ENCODE data around the gene PDE9A.

Gene PDE9A

GRCh38 chr21:42657676-42658319 is 4.4 kb downstream of the PDE9A start:
- WGBS (ENCODE audit: insufficient coverage, insufficient read length): no CpG with 5 or more reads among the region's 28 CpGs
- H3K4me1 ChIP-seq (ENCODE audit: control insufficient read depth, insufficient read depth, low read length): peaks cover 14% of the 10 kb centered on the region

DNA sequence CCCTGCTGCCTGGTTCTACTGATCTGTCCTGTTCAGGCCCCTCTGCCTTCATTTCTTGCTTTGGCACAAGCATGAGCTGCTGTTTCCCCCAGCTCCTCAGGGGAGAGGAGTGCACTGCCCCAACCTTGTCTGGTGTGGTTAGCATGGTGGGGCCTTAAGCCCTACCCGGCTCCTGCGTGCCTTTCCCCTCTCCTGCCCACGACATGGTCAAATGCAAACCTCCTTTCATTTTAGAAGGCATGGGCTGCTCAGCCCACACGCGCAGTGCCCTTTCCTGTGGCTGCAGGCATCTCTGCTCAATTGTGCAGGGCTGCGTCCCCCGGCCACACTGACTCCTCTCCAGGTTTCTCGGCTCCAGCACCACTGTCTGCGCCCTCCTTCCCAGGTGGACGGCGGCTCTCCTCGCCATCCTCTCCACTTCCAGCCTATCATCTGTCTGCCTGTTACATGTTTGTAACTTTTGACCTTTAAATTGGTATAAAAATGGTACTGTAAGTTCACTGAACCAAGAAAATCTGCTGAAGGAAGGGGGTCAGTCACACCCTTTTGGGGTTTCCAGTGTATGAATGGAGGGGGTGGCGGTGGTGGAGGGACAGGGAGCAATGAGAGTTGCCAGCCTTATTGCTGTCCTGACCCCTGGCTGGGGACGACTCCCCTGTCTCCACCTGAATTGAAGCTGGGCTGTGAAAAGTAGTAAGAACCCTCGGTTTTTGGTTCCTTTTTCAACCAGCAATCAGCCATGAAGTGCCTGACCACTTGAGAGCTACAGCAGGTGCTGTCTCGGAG is 5.1 kb downstream of the PDE9A start:
- peaks cover 11% of the 10 kb centered on the region for H3K36me3 ChIP-seq (ENCODE audit: control insufficient read depth, insufficient read depth, low read length)
- DNase-seq (ENCODE audit: low read depth, low spot score): no peak
- H3K27me3 ChIP-seq (ENCODE audit: control insufficient read depth, insufficient read depth, low read length): no peaks in the 10 kb centered on the region
- H3K4me3 ChIP-seq (ENCODE audit: low read length): no peak overlapping the region
- H3K9me3 ChIP-seq (ENCODE audit: control insufficient read depth, insufficient read depth, low read length): no peaks in the 10 kb centered on the region
- no CpG with 5 or more reads among the region's 16 CpGs for WGBS (ENCODE audit: insufficient coverage, insufficient read length)
- peaks cover 15% of the 10 kb centered on the region for H3K4me1 ChIP-seq (ENCODE audit: control insufficient read depth, insufficient read depth, low read length)
- no peak overlapping the region for H3K27ac ChIP-seq (ENCODE audit: low read length)

More at GRCh38 chr21:42657676-42658319, 4.4 kb downstream of the PDE9A start:
- H3K9me3 ChIP-seq (ENCODE audit: control insufficient read depth, insufficient read depth, low read length): no peaks in the 10 kb centered on the region
- peaks cover 7% of the 10 kb centered on the region for H3K36me3 ChIP-seq (ENCODE audit: control insufficient read depth, insufficient read depth, low read length)
- DNase-seq (ENCODE audit: low read depth, low spot score): no peak
- no peak overlapping the region for H3K27ac ChIP-seq (ENCODE audit: low read length)
- no peak overlapping the region for H3K4me3 ChIP-seq (ENCODE audit: low read length)
- H3K27me3 ChIP-seq (ENCODE audit: control insufficient read depth, insufficient read depth, low read length): no peaks in the 10 kb centered on the region

GRCh38 chr21:42659416-42660117 is 6.1 kb downstream of the PDE9A start:
- H3K36me3 ChIP-seq (ENCODE audit: control insufficient read depth, insufficient read depth, low read length): peaks cover 11% of the 10 kb centered on the region
- H3K4me3 ChIP-seq (ENCODE audit: low read length): no peak overlapping the region
- WGBS (ENCODE audit: insufficient coverage, insufficient read length): no CpG with 5 or more reads among the region's 21 CpGs
- H3K27ac ChIP-seq (ENCODE audit: low read length): no peak overlapping the region
- H3K9me3 ChIP-seq (ENCODE audit: control insufficient read depth, insufficient read depth, low read length): no peaks in the 10 kb centered on the region
- no peak for DNase-seq (ENCODE audit: low read depth, low spot score)
- H3K27me3 ChIP-seq (ENCODE audit: control insufficient read depth, insufficient read depth, low read length): no peaks in the 10 kb centered on the region
- peaks cover 15% of the 10 kb centered on the region for H3K4me1 ChIP-seq (ENCODE audit: control insufficient read depth, insufficient read depth, low read length)

GRCh38 chr21:42660118-42660470 is 6.7 kb downstream of the PDE9A start:
- WGBS (ENCODE audit: insufficient coverage, insufficient read length): no CpG with 5 or more reads among the region's 8 CpGs
- Histone ChIP-seq H3K27ac (ENCODE audit: low read length) (no peak overlapping the region), H3K4me1 (ENCODE audit: control insufficient read depth, insufficient read depth, low read length) (peaks cover 12% of the 10 kb centered on the region), H3K4me3 (ENCODE audit: low read length) (no peak overlapping the region), H3K36me3 (ENCODE audit: control insufficient read depth, insufficient read depth, low read length) (peaks cover 11% of the 10 kb centered on the region), H3K9me3 (ENCODE audit: control insufficient read depth, insufficient read depth, low read length) (no peaks in the 10 kb centered on the region), H3K27me3 (ENCODE audit: control insufficient read depth, insufficient read depth, low read length) (no peaks in the 10 kb centered on the region)
- no peak for DNase-seq (ENCODE audit: low read depth, low spot score)

- no peak overlapping the region for H3K27ac ChIP-seq (ENCODE audit: low read length)
- DNase-seq (ENCODE audit: low read depth, low spot score): no peak
- no CpG with 5 or more reads among the region's 25 CpGs for WGBS (ENCODE audit: insufficient coverage, insufficient read length)
- H3K27me3 ChIP-seq (ENCODE audit: control insufficient read depth, insufficient read depth, low read length): no peaks in the 10 kb centered on the region
- peaks cover 11% of the 10 kb centered on the region for H3K36me3 ChIP-seq (ENCODE audit: control insufficient read depth, insufficient read depth, low read length)
- H3K4me3 ChIP-seq (ENCODE audit: low read length): no peak overlapping the region
- H3K4me1 ChIP-seq (ENCODE audit: control insufficient read depth, insufficient read depth, low read length): peaks cover 8% of the 10 kb centered on the region
- no peaks in the 10 kb centered on the region for H3K9me3 ChIP-seq (ENCODE audit: control insufficient read depth, insufficient read depth, low read length)
These were observed 8.4 kb downstream of the PDE9A start for GRCh38 chr21:42661688-42662429.

DNA sequence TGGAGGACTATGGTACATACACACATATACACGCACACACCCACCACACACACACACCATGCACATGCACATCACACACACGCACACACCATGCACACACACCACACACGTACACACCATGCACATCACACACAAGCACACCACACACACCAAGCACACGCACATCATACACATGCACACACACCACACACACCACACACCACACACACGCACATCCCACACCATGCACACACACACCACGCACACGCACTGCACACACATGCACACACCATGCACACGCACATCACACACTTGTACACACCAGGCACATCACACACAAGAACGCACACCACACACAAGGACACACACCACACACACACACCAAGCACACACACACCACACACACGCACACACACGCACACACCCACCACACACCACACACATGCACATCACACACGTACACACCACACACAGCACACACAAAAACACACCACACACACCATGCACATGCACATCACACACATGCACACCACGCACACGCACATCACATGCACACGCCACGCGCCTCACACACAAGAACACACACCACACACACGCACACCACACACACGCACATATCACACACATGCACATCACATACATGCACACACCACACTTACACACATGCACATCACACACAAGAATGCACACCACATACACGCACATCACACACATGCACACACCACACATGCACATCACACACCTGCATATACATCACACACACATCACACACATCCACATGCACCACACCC is 9.2 kb downstream of the PDE9A start:
- no peaks in the 10 kb centered on the region for H3K27me3 ChIP-seq (ENCODE audit: control insufficient read depth, insufficient read depth, low read length)
- H3K36me3 ChIP-seq (ENCODE audit: control insufficient read depth, insufficient read depth, low read length): peaks cover 11% of the 10 kb centered on the region
- no peak overlapping the region for H3K27ac ChIP-seq (ENCODE audit: low read length)
- no peak overlapping the region for H3K4me3 ChIP-seq (ENCODE audit: low read length)
- DNase-seq (ENCODE audit: low read depth, low spot score): no peak
- H3K4me1 ChIP-seq (ENCODE audit: control insufficient read depth, insufficient read depth, low read length): peaks cover 7% of the 10 kb centered on the region
- WGBS (ENCODE audit: insufficient coverage, insufficient read length): 100% methylated on average over 10 of the region's 20 CpGs
- no peaks in the 10 kb centered on the region for H3K9me3 ChIP-seq (ENCODE audit: control insufficient read depth, insufficient read depth, low read length)

GRCh38 chr21:42663200-42663750 is 9.9 kb downstream of the PDE9A start:
- no peak overlapping the region for H3K4me3 ChIP-seq (ENCODE audit: low read length)
- H3K9me3 ChIP-seq (ENCODE audit: control insufficient read depth, insufficient read depth, low read length): no peaks in the 10 kb centered on the region
- no peaks in the 10 kb centered on the region for H3K27me3 ChIP-seq (ENCODE audit: control insufficient read depth, insufficient read depth, low read length)
- WGBS (ENCODE audit: insufficient coverage, insufficient read length): no CpG with 5 or more reads among the region's 18 CpGs
- H3K4me1 ChIP-seq (ENCODE audit: control insufficient read depth, insufficient read depth, low read length): peaks cover 7% of the 10 kb centered on the region
- H3K36me3 ChIP-seq (ENCODE audit: control insufficient read depth, insufficient read depth, low read length): peaks cover 11% of the 10 kb centered on the region
- no peak for DNase-seq (ENCODE audit: low read depth, low spot score)
- no peak overlapping the region for H3K27ac ChIP-seq (ENCODE audit: low read length)

DNA sequence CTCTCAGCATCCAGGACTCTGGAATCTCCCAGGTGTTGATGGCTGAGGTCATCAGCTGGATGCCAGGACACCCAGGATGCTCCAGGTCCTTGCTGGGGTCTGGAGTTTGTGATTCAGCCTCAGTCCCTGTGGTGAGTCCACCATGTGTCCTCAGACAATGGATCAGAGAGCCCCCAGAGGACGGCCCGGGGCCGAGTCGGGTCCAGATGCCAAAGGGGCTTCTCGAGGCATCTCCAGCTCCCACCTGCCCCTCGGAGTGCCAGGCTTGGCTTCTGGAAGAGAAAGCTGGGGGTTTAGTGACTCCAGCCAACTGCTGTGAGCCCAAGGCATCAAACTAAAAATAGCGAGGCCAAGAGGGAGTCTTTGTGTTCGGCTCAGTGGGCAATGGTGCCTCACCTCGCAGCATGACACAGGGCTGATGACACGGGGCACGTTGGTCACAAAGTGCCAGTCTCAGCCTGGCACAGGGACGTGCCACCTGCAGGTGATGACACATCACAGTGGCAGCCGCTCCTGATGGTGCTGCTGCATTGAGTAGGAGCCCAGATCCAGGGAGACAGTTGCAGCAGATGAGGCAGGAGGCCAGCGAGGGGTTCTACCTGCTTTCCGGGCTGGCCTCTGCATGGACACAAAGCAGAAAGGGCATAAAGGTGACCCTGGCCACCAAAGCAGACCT is 10.6 kb downstream of the PDE9A start:
- H3K27me3 ChIP-seq (ENCODE audit: control insufficient read depth, insufficient read depth, low read length): no peaks in the 10 kb centered on the region

DNA sequence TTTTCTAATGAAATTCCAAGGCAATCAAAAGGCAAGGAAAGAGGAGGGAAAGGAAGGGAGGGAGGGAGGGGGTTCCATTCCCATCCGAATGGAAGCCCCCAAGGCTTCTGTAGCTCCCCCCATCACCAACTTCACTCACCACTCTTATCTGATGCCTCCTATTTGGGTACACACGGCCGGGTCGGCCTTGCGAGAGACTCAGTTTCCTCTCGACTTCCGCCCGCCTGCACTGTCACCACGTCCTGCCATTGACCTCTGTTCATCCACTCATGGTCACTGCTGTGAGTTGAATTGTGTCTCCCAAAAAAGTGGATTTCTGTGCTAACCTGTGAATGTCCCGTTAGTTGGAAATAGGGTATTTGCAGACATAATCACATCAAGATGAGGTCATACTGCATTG is 11.2 kb downstream of the PDE9A start:
- peaks cover 11% of the 10 kb centered on the region for H3K36me3 ChIP-seq (ENCODE audit: control insufficient read depth, insufficient read depth, low read length)
- no peak overlapping the region for H3K27ac ChIP-seq (ENCODE audit: low read length)
- no peak for DNase-seq (ENCODE audit: low read depth, low spot score)
- H3K4me3 ChIP-seq (ENCODE audit: low read length): no peak overlapping the region
- no peaks in the 10 kb centered on the region for H3K27me3 ChIP-seq (ENCODE audit: control insufficient read depth, insufficient read depth, low read length)
- WGBS (ENCODE audit: insufficient coverage, insufficient read length): no CpG with 5 or more reads among the region's 10 CpGs
- H3K4me1 ChIP-seq (ENCODE audit: control insufficient read depth, insufficient read depth, low read length): peaks cover 9% of the 10 kb centered on the region
- H3K9me3 ChIP-seq (ENCODE audit: control insufficient read depth, insufficient read depth, low read length): no peaks in the 10 kb centered on the region

More for the DNA sequence above, 10.6 kb downstream of the PDE9A start:
- Histone ChIP-seq H3K9me3 (ENCODE audit: control insufficient read depth, insufficient read depth, low read length) (no peaks in the 10 kb centered on the region), H3K27ac (ENCODE audit: low read length) (no peak overlapping the region), H3K4me1 (ENCODE audit: control insufficient read depth, insufficient read depth, low read length) (peaks cover 9% of the 10 kb centered on the region), H3K36me3 (ENCODE audit: control insufficient read depth, insufficient read depth, low read length) (peaks cover 11% of the 10 kb centered on the region), H3K4me3 (ENCODE audit: low read length) (no peak overlapping the region)
- DNase-seq (ENCODE audit: low read depth, low spot score): no peak
- WGBS (ENCODE audit: insufficient coverage, insufficient read length): no CpG with 5 or more reads among the region's 15 CpGs

Data from iPS DF 6.9 (cell line).